Liver (tissue), 9 donors: ENCODE data around the gene OGFOD3. TPM values are rescaled to one million over a fixed set of nuclear protein-coding genes. Genes with fewer than 3 reads are reported as not detected.

ENCODE experiments used
- DNase-seq: peaks from one replicate; pipeline ENCODE4 v3.0.0-alpha.2; 2017; ENCODE audit warnings: low spot score
- H3K27ac ChIP-seq, 2 donors: one replicate each; pipeline ENCODE4 v1.7.0; 2013; ENCODE audit warnings: inconsistent platforms in 2 of 2, low read length in 2 of 2, control low read depth in 1 of 2, low read depth in 1 of 2, mild to moderate bottlenecking in 1 of 2
- H3K27me3 ChIP-seq, 4 donors: one replicate each; pipeline versions ENCODE4 v1.6.1 to v1.7.0; 2013; ENCODE audit warnings: low read length in 3 of 4, inconsistent platforms in 1 of 4, mild to moderate bottlenecking in 1 of 4, moderate library complexity in 1 of 4; ENCODE audit not compliant: control insufficient read depth in 4 of 4, insufficient read depth in 4 of 4
- H3K36me3 ChIP-seq, 4 donors: one replicate each; pipeline versions ENCODE4 v1.6.1 to v1.7.0; 2013; ENCODE audit warnings: low read length in 3 of 4, mild to moderate bottlenecking in 3 of 4, low read depth in 1 of 4, moderate library complexity in 1 of 4; ENCODE audit not compliant: control insufficient read depth in 4 of 4, insufficient read depth in 3 of 4
- H3K4me1 ChIP-seq, 4 donors: one replicate each; pipeline versions ENCODE4 v1.6.1 to v1.7.0; 2013; ENCODE audit warnings: low read length in 3 of 4, mild to moderate bottlenecking in 3 of 4, moderate library complexity in 1 of 4; ENCODE audit not compliant: control insufficient read depth in 4 of 4, insufficient read depth in 4 of 4
- H3K4me3 ChIP-seq, 3 donors: one replicate each; pipeline versions ENCODE4 v1.6.1 to v1.7.0; 2013; ENCODE audit warnings: low read length in 3 of 3, control low read depth in 1 of 3, low read depth in 1 of 3, mild to moderate bottlenecking in 1 of 3
- H3K9ac ChIP-seq, 2 donors: one replicate each; pipeline ENCODE4 v1.7.0; 2013; ENCODE audit warnings: low read length in 2 of 2, mild to moderate bottlenecking in 2 of 2, moderate library complexity in 2 of 2, control low read depth in 1 of 2, low read depth in 1 of 2
- H3K9me3 ChIP-seq, 4 donors: one replicate each; pipeline versions ENCODE4 v1.6.1 to v1.7.0; 2013; ENCODE audit warnings: low read length in 3 of 4; ENCODE audit not compliant: control insufficient read depth in 4 of 4
- CTCF ChIP-seq: fragments of 150-350 bp; IDR thresholded peaks from 2 replicates; pipeline ENCODE4 v1.5.1; 2017; ENCODE audit warnings: improper control_type of control experiment, low read depth, low read length; ENCODE audit not compliant: missing input control
- EGR1 ChIP-seq, 2 donors: IDR thresholded peaks; 2 replicates each; pipeline ENCODE4 v1.6.1; 2016 to 2018; ENCODE audit warnings: antibody characterized with exemption in 2 of 2, low read depth in 2 of 2
- FOXA1 ChIP-seq: IDR thresholded peaks from 2 replicates; pipeline ENCODE4 v1.6.1; 2016; ENCODE audit warnings: antibody characterized with exemption
- FOXA2 ChIP-seq: IDR thresholded peaks from 2 replicates; pipeline ENCODE4 v1.6.1; 2016; ENCODE audit warnings: antibody characterized with exemption
- GABPA ChIP-seq, 2 donors: IDR thresholded peaks in 1 of 2; conservative IDR thresholded peaks in 1 of 2; 2 replicates each; pipeline ENCODE4 v1.6.1; 2016; ENCODE audit warnings: antibody characterized with exemption in 2 of 2, mild to moderate bottlenecking in 1 of 2, moderate library complexity in 1 of 2
- HNF4A ChIP-seq, 2 donors: conservative IDR thresholded peaks; 2 replicates each; pipeline ENCODE4 v1.6.1; 2016; ENCODE audit warnings: antibody characterized with exemption in 2 of 2, mild to moderate bottlenecking in 2 of 2
- JUND ChIP-seq, 2 donors: IDR thresholded peaks; 2 replicates each; pipeline ENCODE4 v1.6.1; 2016; ENCODE audit warnings: antibody characterized with exemption in 2 of 2
- RAD21 ChIP-seq, 2 donors: IDR thresholded peaks; 2 replicates each; pipeline ENCODE4 v1.6.1; 2016; ENCODE audit warnings: antibody characterized with exemption in 2 of 2, mild to moderate bottlenecking in 2 of 2
- RXRA ChIP-seq, 2 donors: IDR thresholded peaks; 2 replicates each; pipeline ENCODE4 v1.6.1; 2017 to 2018; ENCODE audit warnings: antibody characterized with exemption in 2 of 2, mild to moderate bottlenecking in 1 of 2
- TAF1 ChIP-seq: conservative IDR thresholded peaks from 2 replicates; pipeline ENCODE4 v1.6.1; 2016; ENCODE audit warnings: antibody characterized with exemption, mild to moderate bottlenecking
- YY1 ChIP-seq: IDR thresholded peaks from 2 replicates; pipeline ENCODE4 v1.6.1; 2016; ENCODE audit warnings: antibody characterized with exemption, mild to moderate bottlenecking
- ZBTB33 ChIP-seq: IDR thresholded peaks from 2 replicates; pipeline ENCODE4 v1.6.1; 2016; ENCODE audit warnings: antibody characterized with exemption
- WGBS: extraction: QIAGEN DNeasy Blood & Tissue Kit; methylation state at CpG from one replicate; pipeline ENCODE4 v1.1.7; 2013; 5-methylcytosine and 5-hydroxymethylcytosine counted together
- polyA plus RNA-seq, 2 donors: library from polyadenylated mRNA; stranded (reverse) in 1 of 2; unstranded in 1 of 2; fragments of 200-250 nt in 1 of 2; fragments of >200 nt in 1 of 2; fragmentation: Nextera tagmentation in 1 of 2; extraction: Ambion mirVana in 1 of 2; gene quantifications; one replicate each; pipeline versions ENCODE4 v1.2.1 to v1.2.3, GENCODE V29; 2013 to 2015
- total RNA-seq, 2 donors: library from RNA; depleted of rRNA; stranded (reverse); fragments of >200 nt; gene quantifications; one replicate each; pipeline ENCODE4 v1.2.3, GENCODE V29; 2014
- TF ChIP-seq, protein P1 (sequence below): IDR thresholded peaks from 2 replicates; pipeline ENCODE4 v1.6.1; 2016; ENCODE audit warnings: antibody characterized with exemption
- TF ChIP-seq, protein P2 (sequence below): IDR thresholded peaks from 2 replicates; pipeline ENCODE4 v1.6.1; 2016; ENCODE audit warnings: antibody characterized with exemption
- donor health status: healthy.
- donor health status: healthy.
- donor health status: healthy.
- donor health status: healthy.
- donor health status: healthy.

The OGFOD3 gene
- total and polyA plus RNA-seq, 4 donors: 15.0 to 23.2 (median 18.5) TPM

- Histone ChIP-seq H3K27me3 (no peaks in the 10 kb centered on the region), H3K27ac (no peak overlapping the region), H3K4me3 (no peak overlapping the region), H3K36me3 (peaks cover 0 to 2% (median 0%) of the 10 kb centered on the region in 4 donors), H3K9ac (no peak overlapping the region), H3K4me1 (peaks cover 0 to 5% (median 4%) of the 10 kb centered on the region in 4 donors), H3K9me3 (no peaks in the 10 kb centered on the region)
- WGBS: 91% methylated on average over 25 of the region's 25 CpGs
- TF ChIP-seq RAD21 (IDR thresholded peaks at IDR 0.05) (peak; percentile 43 to 59), EGR1 (IDR thresholded peaks at IDR 0.05; ENCODE audit: low read depth in 2 of 2) (no peak), CTCF (peak; percentile 56), RXRA (IDR thresholded peaks at IDR 0.05) (no peak)
- TF ChIP-seq, protein P1, sequence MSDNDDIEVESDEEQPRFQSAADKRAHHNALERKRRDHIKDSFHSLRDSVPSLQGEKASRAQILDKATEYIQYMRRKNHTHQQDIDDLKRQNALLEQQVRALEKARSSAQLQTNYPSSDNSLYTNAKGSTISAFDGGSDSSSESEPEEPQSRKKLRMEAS: no peak
- peak; percentile 51 for DNase-seq
Measured at GRCh38 chr17:82424001-82424862, 5.8 kb upstream of the OGFOD3 start.

DNA sequence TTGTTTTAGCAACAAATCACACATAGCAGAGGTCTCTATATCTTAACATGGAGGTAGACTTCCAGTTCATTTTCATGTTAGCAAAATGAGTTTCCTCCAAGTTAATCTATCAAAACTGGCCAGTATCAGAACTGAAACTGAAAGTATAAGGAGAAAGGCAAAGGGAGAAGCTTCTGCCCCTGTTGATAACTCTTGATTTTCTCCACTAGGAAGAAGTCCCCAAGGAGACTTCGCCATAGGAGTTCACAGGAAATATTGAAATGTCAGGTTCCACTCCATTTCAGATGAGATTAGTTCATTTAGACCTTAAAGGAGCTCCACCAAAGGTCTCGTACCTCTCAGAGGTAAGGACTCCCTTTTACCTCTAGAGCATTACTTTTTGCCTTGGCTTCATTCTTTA is 1.2 kb upstream of the OGFOD3 start:
- peak overlapping the region in 2 of 3 donors; percentile 87 to 99 for H3K4me3 ChIP-seq

More for the DNA sequence above, 1.2 kb upstream of the OGFOD3 start:
- Histone ChIP-seq H3K36me3 (peaks cover 0 to 2% (median 0%) of the 10 kb centered on the region in 4 donors), H3K9ac (peak overlapping the region; percentile 10 to 68), H3K4me1 (peaks cover 0 to 20% (median 15%) of the 10 kb centered on the region in 4 donors), H3K9me3 (no peaks in the 10 kb centered on the region), H3K27me3 (no peaks in the 10 kb centered on the region), H3K27ac (peak overlapping the region in 1 of 2 donors; percentile 13)
- DNase-seq: no peak
- WGBS: 75% methylated on average over 2 of the region's 2 CpGs
- TF ChIP-seq RXRA (IDR thresholded peaks at IDR 0.05) (no peak), CTCF (no peak), GABPA (IDR thresholded peaks at IDR 0.05 in 1 of 2, conservative IDR thresholded peaks at IDR 0.05 in 1 of 2) (no peak), YY1 (no peak), FOXA1 (no peak), HNF4A (conservative IDR thresholded peaks at IDR 0.05) (no peak), FOXA2 (no peak), ZBTB33 (no peak), RAD21 (IDR thresholded peaks at IDR 0.05) (no peak), TAF1 (no peak), JUND (IDR thresholded peaks at IDR 0.05) (no peak)
- TF ChIP-seq, protein P2, sequence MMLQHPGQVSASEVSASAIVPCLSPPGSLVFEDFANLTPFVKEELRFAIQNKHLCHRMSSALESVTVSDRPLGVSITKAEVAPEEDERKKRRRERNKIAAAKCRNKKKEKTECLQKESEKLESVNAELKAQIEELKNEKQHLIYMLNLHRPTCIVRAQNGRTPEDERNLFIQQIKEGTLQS: no peak
- TF ChIP-seq, protein P1: no peak
